MM.1S (cell line): ENCODE data around the gene TSHZ2.

Experiments used
- DNase-seq: peaks from one replicate; pipeline ENCODE4 v3.0.0-alpha.2; 2015
- H2AFZ ChIP-seq: fragments of 300-600 bp; sonication (generic); 2 replicates; pipeline ENCODE4 v1.6.0; 2016; ENCODE audit warnings: antibody characterized with exemption, low read length
- H3F3A ChIP-seq: fragments of 300-600 bp; sonication (generic); 2 replicates; pipeline ENCODE4 v1.6.1; 2016; ENCODE audit warnings: mild to moderate bottlenecking, antibody characterized with exemption, low read length, moderate library complexity, mixed read lengths; ENCODE audit not compliant: insufficient read depth
- H3K27ac ChIP-seq: fragments of 300-600 bp; sonication (generic); 2 replicates; pipeline ENCODE4 v1.5.1; 2016; ENCODE audit warnings: mild to moderate bottlenecking, low read length
- H3K27me3 ChIP-seq: fragments of 300-600 bp; sonication (generic); replicated peaks from 2 replicates; pipeline ENCODE4 v1.6.0; 2016; ENCODE audit warnings: low read length; ENCODE audit not compliant: insufficient read depth
- H3K36me3 ChIP-seq: fragments of 300-600 bp; sonication (generic); replicated peaks from 2 replicates; pipeline ENCODE4 v1.6.1; 2016; ENCODE audit warnings: mild to moderate bottlenecking, low read length, mixed read lengths; ENCODE audit not compliant: insufficient read depth
- H3K4me1 ChIP-seq: fragments of 300-600 bp; sonication (generic); 2 replicates; pipeline ENCODE4 v1.6.1; 2016; ENCODE audit warnings: low read length, mixed read lengths
- H3K4me2 ChIP-seq: fragments of 300-600 bp; sonication (generic); 2 replicates; pipeline ENCODE4 v1.6.0; 2016; ENCODE audit warnings: low read depth, low read length
- H3K4me3 ChIP-seq: fragments of 300-600 bp; sonication (generic); 2 replicates; pipeline ENCODE4 v1.5.1; 2016; ENCODE audit warnings: low read length, mixed read lengths
- H3K79me2 ChIP-seq: fragments of 300-600 bp; sonication (generic); 2 replicates; pipeline ENCODE4 v1.6.1; 2016; ENCODE audit warnings: mixed run types, low read length, mixed read lengths
- H3K9ac ChIP-seq: fragments of 300-600 bp; sonication (generic); 2 replicates; pipeline ENCODE4 v1.6.1; 2016; ENCODE audit warnings: low read length, mixed read lengths
- H3K9me2 ChIP-seq: fragments of 300-600 bp; sonication (generic); replicated peaks from 2 replicates; pipeline ENCODE4 v1.6.1; 2016; ENCODE audit warnings: mild to moderate bottlenecking, low read length, mixed read lengths; ENCODE audit not compliant: insufficient read depth
- H3K9me3 ChIP-seq: fragments of 300-600 bp; sonication (generic); replicated peaks from 2 replicates; pipeline ENCODE4 v1.6.1; 2016; ENCODE audit warnings: mild to moderate bottlenecking, low read length, mixed read lengths; ENCODE audit not compliant: insufficient read depth
- H4K20me1 ChIP-seq: fragments of 300-600 bp; sonication (generic); 2 replicates; pipeline ENCODE4 v1.6.1; 2016; ENCODE audit warnings: mild to moderate bottlenecking, low read length, moderate library complexity, mixed read lengths; ENCODE audit not compliant: insufficient read depth
- EZH2 ChIP-seq: fragments of 300-600 bp; sonication (generic); optimal IDR thresholded peaks from 2 replicates; pipeline ENCODE3; 2017; ENCODE audit warnings: low read depth, mild to moderate bottlenecking, antibody characterized with exemption, low read length, mixed read lengths
- EZH2phosphoT487 ChIP-seq: fragments of 300-600 bp; sonication (generic); IDR thresholded peaks from 2 replicates; pipeline ENCODE4 v1.6.1; 2018; ENCODE audit warnings: antibody characterized with exemption, low read length
- TF ChIP-seq, protein P1 (sequence below): fragments of 300-600 bp; sonication (generic); IDR thresholded peaks from 2 replicates; pipeline ENCODE4 v1.5.1; 2016; ENCODE audit warnings: antibody characterized with exemption, low read length, mixed read lengths

Gene TSHZ2

DNA sequence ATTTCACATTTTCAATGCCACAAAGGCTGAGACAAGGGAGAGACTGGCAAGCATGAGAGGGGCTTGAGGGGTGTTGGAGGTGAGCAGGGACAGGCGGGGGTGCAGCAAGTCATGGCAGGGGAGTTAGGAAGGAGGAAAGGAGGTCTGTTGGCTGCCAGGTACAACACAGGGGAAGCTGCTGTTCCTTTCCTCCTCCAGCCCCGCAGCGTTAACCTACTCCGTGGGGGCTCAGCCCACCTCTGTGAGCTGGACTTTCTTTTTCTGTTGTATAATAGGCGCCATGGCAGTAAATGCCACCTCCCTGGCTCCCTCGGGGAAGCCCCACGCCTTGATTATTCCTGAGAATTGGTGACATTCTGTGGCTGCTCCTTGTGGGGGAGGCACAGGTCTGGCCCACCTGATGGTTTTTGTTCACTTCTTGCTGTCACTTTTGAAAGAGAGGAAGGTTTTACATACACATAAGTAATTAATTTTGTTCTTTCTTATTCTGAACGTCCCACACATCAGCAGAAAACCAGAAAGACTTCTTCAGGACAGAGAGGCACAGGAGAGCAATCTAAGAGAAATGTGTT lies 293.2 kb downstream of the TSHZ2 start:
- no peaks in the 10 kb centered on the region for H4K20me1 ChIP-seq
- no peaks in the 10 kb centered on the region for H3K4me1 ChIP-seq
- no peaks in the 10 kb centered on the region for H3K79me2 ChIP-seq
- H3F3A ChIP-seq: no peaks in the 10 kb centered on the region
- H3K27me3 ChIP-seq: no peaks in the 10 kb centered on the region
- no peak for TF ChIP-seq EZH2
- TF ChIP-seq, protein P1, sequence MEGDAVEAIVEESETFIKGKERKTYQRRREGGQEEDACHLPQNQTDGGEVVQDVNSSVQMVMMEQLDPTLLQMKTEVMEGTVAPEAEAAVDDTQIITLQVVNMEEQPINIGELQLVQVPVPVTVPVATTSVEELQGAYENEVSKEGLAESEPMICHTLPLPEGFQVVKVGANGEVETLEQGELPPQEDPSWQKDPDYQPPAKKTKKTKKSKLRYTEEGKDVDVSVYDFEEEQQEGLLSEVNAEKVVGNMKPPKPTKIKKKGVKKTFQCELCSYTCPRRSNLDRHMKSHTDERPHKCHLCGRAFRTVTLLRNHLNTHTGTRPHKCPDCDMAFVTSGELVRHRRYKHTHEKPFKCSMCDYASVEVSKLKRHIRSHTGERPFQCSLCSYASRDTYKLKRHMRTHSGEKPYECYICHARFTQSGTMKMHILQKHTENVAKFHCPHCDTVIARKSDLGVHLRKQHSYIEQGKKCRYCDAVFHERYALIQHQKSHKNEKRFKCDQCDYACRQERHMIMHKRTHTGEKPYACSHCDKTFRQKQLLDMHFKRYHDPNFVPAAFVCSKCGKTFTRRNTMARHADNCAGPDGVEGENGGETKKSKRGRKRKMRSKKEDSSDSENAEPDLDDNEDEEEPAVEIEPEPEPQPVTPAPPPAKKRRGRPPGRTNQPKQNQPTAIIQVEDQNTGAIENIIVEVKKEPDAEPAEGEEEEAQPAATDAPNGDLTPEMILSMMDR: no peak
- TF ChIP-seq EZH2phosphoT487: no peak
- H3K9me3 ChIP-seq: no peaks in the 10 kb centered on the region
- H3K4me2 ChIP-seq: no peak overlapping the region
- H3K36me3 ChIP-seq: no peaks in the 10 kb centered on the region
- no peak overlapping the region for H3K9ac ChIP-seq
- no peak overlapping the region for H3K4me3 ChIP-seq
- H3K9me2 ChIP-seq: no peaks in the 10 kb centered on the region
- H2AFZ ChIP-seq: no peak overlapping the region
- DNase-seq: no peak
- H3K27ac ChIP-seq: no peak overlapping the region

DNA sequence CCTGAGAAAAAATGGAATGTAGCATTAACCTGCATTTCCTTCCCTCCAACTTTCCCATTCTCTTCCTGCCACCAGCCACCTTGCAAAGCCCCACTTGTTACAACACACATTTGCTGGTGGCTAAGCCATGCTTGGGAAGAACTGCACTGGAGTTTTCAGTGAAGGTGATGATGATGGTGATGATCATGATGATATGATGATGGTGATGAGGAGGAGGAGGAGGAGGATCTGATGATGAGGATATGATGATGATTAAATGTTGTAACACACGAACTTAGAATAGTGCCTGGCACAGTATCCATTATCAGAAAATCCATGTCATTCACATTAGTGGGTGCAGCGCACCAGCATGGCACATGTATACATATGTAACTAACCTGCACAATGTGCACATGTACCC lies 297.2 kb downstream of the TSHZ2 start:
- H4K20me1 ChIP-seq: no peaks in the 10 kb centered on the region
- H3K9me2 ChIP-seq: no peaks in the 10 kb centered on the region
- TF ChIP-seq EZH2phosphoT487: no peak
- no peak for TF ChIP-seq EZH2
- TF ChIP-seq, protein P1: no peak
- H3K4me2 ChIP-seq: no peak overlapping the region
- H3K9ac ChIP-seq: no peak overlapping the region
- no peak for DNase-seq
- no peak overlapping the region for H2AFZ ChIP-seq
- no peak overlapping the region for H3K27ac ChIP-seq
- H3K4me1 ChIP-seq: no peaks in the 10 kb centered on the region
- no peaks in the 10 kb centered on the region for H3K36me3 ChIP-seq
- no peaks in the 10 kb centered on the region for H3K9me3 ChIP-seq
- no peaks in the 10 kb centered on the region for H3K79me2 ChIP-seq
- no peak overlapping the region for H3K4me3 ChIP-seq
- H3K27me3 ChIP-seq: no peaks in the 10 kb centered on the region
- no peaks in the 10 kb centered on the region for H3F3A ChIP-seq

DNA sequence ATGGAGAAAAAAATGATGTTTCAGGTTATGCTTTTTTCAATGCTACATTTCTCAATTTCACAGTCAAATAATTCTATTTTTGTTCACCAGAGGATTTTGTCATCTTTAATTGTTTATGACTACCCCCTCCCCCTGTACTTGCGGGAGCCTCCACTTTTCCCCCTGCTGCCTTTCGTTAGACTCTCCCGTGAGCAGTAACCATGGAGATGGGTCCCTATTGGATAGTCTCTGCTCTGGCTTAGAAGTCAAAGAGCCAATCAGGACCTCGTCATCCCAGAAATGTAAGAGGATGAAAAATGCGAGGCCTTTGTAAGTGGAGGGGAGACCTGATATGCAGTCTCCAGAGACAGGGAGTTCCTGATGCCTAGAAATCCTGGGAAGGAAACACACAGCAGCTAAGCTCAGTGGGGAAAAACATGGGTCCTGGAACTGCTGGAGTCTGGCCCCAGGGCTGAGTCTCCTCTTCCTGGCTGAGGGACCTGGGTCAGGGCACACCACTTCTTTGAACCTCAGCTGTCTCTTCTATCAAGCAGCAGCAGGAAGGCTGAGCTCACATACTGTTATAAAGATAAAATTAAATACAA lies 298.7 kb downstream of the TSHZ2 start:
- H3K36me3 ChIP-seq: no peaks in the 10 kb centered on the region
- no peaks in the 10 kb centered on the region for H3K9me3 ChIP-seq
- H3K9me2 ChIP-seq: no peaks in the 10 kb centered on the region
- H3K4me1 ChIP-seq: no peaks in the 10 kb centered on the region
- H3K9ac ChIP-seq: no peak overlapping the region
- H3K79me2 ChIP-seq: no peaks in the 10 kb centered on the region
- H3K27me3 ChIP-seq: no peaks in the 10 kb centered on the region
- no peak overlapping the region for H3K4me3 ChIP-seq
- TF ChIP-seq EZH2: no peak
- TF ChIP-seq, protein P1: no peak
- no peak for TF ChIP-seq EZH2phosphoT487
- no peak overlapping the region for H3K4me2 ChIP-seq
- no peak overlapping the region for H2AFZ ChIP-seq
- H3K27ac ChIP-seq: no peak overlapping the region
- H4K20me1 ChIP-seq: no peaks in the 10 kb centered on the region
- H3F3A ChIP-seq: no peaks in the 10 kb centered on the region
- DNase-seq: no peak
